ENCODE data around the gene KRT33B.

GRCh38 chr17:41386227-41386626, 16.6 kb upstream of the KRT33B start:
- no peak for TF ChIP-seq CTCF (conservative IDR thresholded peaks at IDR 0.05; ENCODE audit: low read depth, low read length)
- TF ChIP-seq POLR2A (IDR thresholded peaks at IDR 0.05; ENCODE audit: low read depth, low read length) = no peak
- no peak for TF ChIP-seq CEBPB (IDR thresholded peaks at IDR 0.05; ENCODE audit: low read depth, low read length)
- no peak for TF ChIP-seq SMC3 (IDR thresholded peaks at IDR 0.05; ENCODE audit: low read depth, low read length)

Data from IMR-90 (cell line).